GM10847 (cell line): ENCODE results near the gene MAP1LC3C.

Experiments
- POLR2A ChIP-seq: IDR thresholded peaks from 2 replicates; pipeline ENCODE4 v1.6.1; 2011; ENCODE audit not compliant: insufficient read length; ENCODE audit errors: extremely low read depth

MAP1LC3C gene

GRCh38 chr1:241999026-241999425, at the start of gene MAP1LC3C:
Gene MAP1LC3C (minus strand): TSS chr1:241999098. CDS start chr1:241999008, 90 bp downstream.
- TF ChIP-seq POLR2A, result no peak

GRCh38 chr1:242043165-242043564, 44.3 kb upstream of the MAP1LC3C start:
- TF ChIP-seq POLR2A, result no peak

- no peak for TF ChIP-seq POLR2A
Measured at GRCh38 chr1:242034392-242034791, 35.5 kb upstream of the MAP1LC3C start.

- TF ChIP-seq POLR2A, result no peak
Measured at GRCh38 chr1:242033447-242033846, 34.5 kb upstream of the MAP1LC3C start.

GRCh38 chr1:242030071-242030470, 31.2 kb upstream of the MAP1LC3C start:
- TF ChIP-seq POLR2A, result no peak

- TF ChIP-seq POLR2A, result no peak
Measured at GRCh38 chr1:242025681-242026080, 26.8 kb upstream of the MAP1LC3C start.

- no peak for TF ChIP-seq POLR2A
Measured at GRCh38 chr1:242023805-242024204, 24.9 kb upstream of the MAP1LC3C start.

GRCh38 chr1:242019018-242019417, 20.1 kb upstream of the MAP1LC3C start:
- TF ChIP-seq POLR2A, result no peak

- TF ChIP-seq POLR2A, result no peak
Measured at GRCh38 chr1:242017580-242018233, 18.8 kb upstream of the MAP1LC3C start.

GRCh38 chr1:242016479-242016878, 17.6 kb upstream of the MAP1LC3C start:
- no peak for TF ChIP-seq POLR2A

GRCh38 chr1:242011894-242012660, 13.2 kb upstream of the MAP1LC3C start:
- TF ChIP-seq POLR2A, result no peak

- TF ChIP-seq POLR2A, result no peak
Measured at GRCh38 chr1:242008826-242009495, 10.1 kb upstream of the MAP1LC3C start.

- no peak for TF ChIP-seq POLR2A
Measured at GRCh38 chr1:242006976-242007375, 8.1 kb upstream of the MAP1LC3C start.

GRCh38 chr1:242005866-242006535, 7.1 kb upstream of the MAP1LC3C start:
- no peak for TF ChIP-seq POLR2A

GRCh38 chr1:242004751-242005495, 6.0 kb upstream of the MAP1LC3C start:
- no peak for TF ChIP-seq POLR2A
